OCI-LY7 (cell line): ENCODE data around the gene SEC23A. TPM values are rescaled to one million over a fixed set of nuclear protein-coding genes. Genes with fewer than 3 reads are reported as not detected.

Experiments used
- BruUV-seq: library from RNA; stranded (reverse); fragments of 400-500 nt; replicated peaks from 2 replicates; lab custom pipeline; 2021; lab: Mats Ljungman, UMichigan
- CTCF ChIA-PET: fragments of 300-600 bp; sonication (Branson Sonifier 250); formaldehyde crosslinking; loops from one replicate; lab custom pipeline; 2022; ENCODE audit warnings: antibody characterized with exemption; ENCODE audit not compliant: unreplicated experiment; lab: Charles Lee
- POLR2A ChIA-PET: fragments of 300-600 bp; sonication (Branson Sonifier 250); formaldehyde crosslinking; loops from one replicate; lab custom pipeline; 2022; ENCODE audit warnings: antibody characterized with exemption; lab: Charles Lee
- DNase-seq: peaks from one replicate; pipeline ENCODE4 v3.0.0-alpha.2; 2015; ENCODE audit warnings: low spot score
- H2AFZ ChIP-seq: fragments of 200-600 bp; sonication (generic), shearing (Covaris generic); 2 replicates; pipeline ENCODE4 v1.6.1; 2014; ENCODE audit warnings: mild to moderate bottlenecking, antibody characterized with exemption, low read length, moderate library complexity
- H3K27ac ChIP-seq: fragments of 200-600 bp; sonication (generic); 2 replicates; pipeline ENCODE4 v1.5.1; 2014; ENCODE audit warnings: mixed run types, low read depth, mild to moderate bottlenecking, moderate library complexity, low read length, inconsistent platforms; ENCODE audit not compliant: poor library complexity, severe bottlenecking
- H3K36me3 ChIP-seq: fragments of 200-600 bp; sonication (generic); 2 replicates; pipeline ENCODE4 v1.6.1; 2014; ENCODE audit warnings: mild to moderate bottlenecking, antibody characterized with exemption, low read length, moderate library complexity, mixed read lengths; ENCODE audit not compliant: insufficient read depth
- H3K4me1 ChIP-seq: fragments of 200-600 bp; sonication (generic); 2 replicates; pipeline ENCODE4 v1.5.1; 2014; ENCODE audit warnings: mild to moderate bottlenecking, low read length; ENCODE audit not compliant: insufficient read depth, poor library complexity, severe bottlenecking
- H3K4me2 ChIP-seq: fragments of 200-600 bp; sonication (generic); 2 replicates; pipeline ENCODE4 v1.6.1; 2014; ENCODE audit warnings: mild to moderate bottlenecking, low read length
- H3K4me3 ChIP-seq: fragments of 200-600 bp; sonication (generic); 2 replicates; pipeline ENCODE4 v1.5.1; 2014; ENCODE audit warnings: mild to moderate bottlenecking, low read depth, low read length; ENCODE audit not compliant: poor library complexity, severe bottlenecking
- H3K79me2 ChIP-seq: fragments of 200-600 bp; sonication (generic); 2 replicates; pipeline ENCODE4 v1.6.1; 2016; ENCODE audit warnings: low read depth, mild to moderate bottlenecking, low read length, moderate library complexity, mixed read lengths; ENCODE audit not compliant: insufficient read depth
- H3K9me2 ChIP-seq: fragments of 200-600 bp; sonication (generic); 2 replicates; pipeline ENCODE4 v1.6.1; 2016; ENCODE audit warnings: mild to moderate bottlenecking, low read length, mixed read lengths; ENCODE audit not compliant: insufficient read depth
- H3K9me3 ChIP-seq: fragments of 200-600 bp; sonication (generic); 2 replicates; pipeline ENCODE4 v1.6.1; 2014; ENCODE audit warnings: mild to moderate bottlenecking, mixed run types, low read length, mixed read lengths
- H4K20me1 ChIP-seq: fragments of 200-600 bp; sonication (generic); 2 replicates; pipeline ENCODE4 v1.6.1; 2014; ENCODE audit warnings: mild to moderate bottlenecking, antibody characterized with exemption, low read length, moderate library complexity, mixed read lengths; ENCODE audit not compliant: insufficient read depth
- CTCF ChIP-seq: fragments of 200-600 bp; sonication (generic); conservative IDR thresholded peaks from 2 replicates; pipeline ENCODE4 v1.5.1; 2014; ENCODE audit warnings: mild to moderate bottlenecking, antibody characterized with exemption, low read length, moderate library complexity, mixed read lengths
- EZH2phosphoT487 ChIP-seq: fragments of 200-600 bp; sonication (generic); IDR thresholded peaks from 2 replicates; pipeline ENCODE4 v1.6.1; 2018; ENCODE audit warnings: low read depth, borderline replicate concordance, mild to moderate bottlenecking, mixed run types, antibody characterized with exemption, low read length, moderate library complexity, mixed read lengths
- intact Hi-C: fragments of 100-400 bp; cut with micrococcal nuclease; formaldehyde crosslinking; loops from one replicate; pipeline ENCODE4 v1.10.0; 2022; ENCODE audit not compliant: unreplicated experiment
- total RNA-seq, 2 experiments: library from RNA; depleted of rRNA in 1 of 2; stranded (reverse); fragments of >200 nt in 1 of 2; shearing (Covaris generic) in 1 of 2; gene quantifications; 2 replicates each; pipeline ENCODE4 v1.2.3, GENCODE V29; 2014 to 2022

SEC23A gene
- total RNA-seq, 2 experiments from 2014 or later, result 47.5 to 55.7 TPM

GRCh38 chr14:39083127-39083526, 19.9 kb downstream of the SEC23A start:
- Histone ChIP-seq H3K4me3 (no peak overlapping the region), H3K4me2 (no peak overlapping the region), H2AFZ (no peak overlapping the region), H4K20me1 (no peaks in the 10 kb centered on the region), H3K36me3 (peaks cover 66% of the 10 kb centered on the region), H3K27ac (no peak overlapping the region), H3K79me2 (no peaks in the 10 kb centered on the region), H3K4me1 (no peaks in the 10 kb centered on the region), H3K9me2 (no peaks in the 10 kb centered on the region), H3K9me3 (no peaks in the 10 kb centered on the region)
- BruUV-seq, result no TSS peak
- POLR2A ChIA-PET, result interaction anchor here (0.6 kb wide), 1 partner anchor 1325 kb away, joined by 3 read pairs; no protein-coding TSS in a partner anchor
- CTCF ChIA-PET, result no interaction called here
- no peak for DNase-seq
- intact Hi-C loops, result no loop called here
- TF ChIP-seq EZH2phosphoT487 (no peak), CTCF (no peak)

GRCh38 chr14:39080886-39081285, 22.1 kb downstream of the SEC23A start:
- no peaks in the 10 kb centered on the region for H3K9me3 ChIP-seq
- no TSS peak for BruUV-seq
- no peak overlapping the region for H3K4me3 ChIP-seq
- H3K27ac ChIP-seq, result no peak overlapping the region
- TF ChIP-seq EZH2phosphoT487 (no peak), CTCF (no peak)
- CTCF ChIA-PET, result no interaction called here
- H3K9me2 ChIP-seq, result no peaks in the 10 kb centered on the region
- intact Hi-C loops, result no loop called here
- H3K4me2 ChIP-seq, result no peak overlapping the region
- H3K4me1 ChIP-seq, result no peaks in the 10 kb centered on the region
- no peak for DNase-seq
- H2AFZ ChIP-seq, result no peak overlapping the region
- peaks cover 53% of the 10 kb centered on the region for H3K36me3 ChIP-seq
- POLR2A ChIA-PET, result interaction anchor here (0.7 to 1.8 kb wide), 5 partner anchors 10 to 43 kb away, joined by 3 to 6 read pairs (median 3); no protein-coding TSS in a partner anchor
- no peaks in the 10 kb centered on the region for H3K79me2 ChIP-seq
- no peaks in the 10 kb centered on the region for H4K20me1 ChIP-seq

- BruUV-seq, result no TSS peak
- Histone ChIP-seq H2AFZ (no peak overlapping the region), H3K4me3 (no peak overlapping the region), H3K4me2 (no peak overlapping the region), H3K9me3 (no peaks in the 10 kb centered on the region), H3K4me1 (no peaks in the 10 kb centered on the region), H3K27ac (no peak overlapping the region), H3K79me2 (no peaks in the 10 kb centered on the region), H3K9me2 (no peaks in the 10 kb centered on the region), H4K20me1 (no peaks in the 10 kb centered on the region), H3K36me3 (peaks cover 62% of the 10 kb centered on the region)
- CTCF ChIA-PET, result no interaction called here
- POLR2A ChIA-PET, result no interaction called here
- DNase-seq, result no peak
- no peak for TF ChIP-seq EZH2phosphoT487
- intact Hi-C loops, result no loop called here
Observed at GRCh38 chr14:39071096-39071495, 31.9 kb downstream of the SEC23A start.
